Rectal smooth muscle tissue (tissue), 1 donor: ENCODE measurements around the gene PRMT5.

Experiments
- H3K27ac ChIP-seq: one replicate; pipeline ENCODE4 v1.7.0; 2013; ENCODE audit warnings: low read depth, low read length, inconsistent platforms
- H3K27me3 ChIP-seq: one replicate; pipeline ENCODE4 v1.7.0; 2013; ENCODE audit warnings: low read length; ENCODE audit not compliant: control insufficient read depth, insufficient read depth
- H3K36me3 ChIP-seq: one replicate; pipeline ENCODE4 v1.7.0; 2013; ENCODE audit warnings: low read length; ENCODE audit not compliant: control insufficient read depth, insufficient read depth
- H3K4me1 ChIP-seq: one replicate; pipeline ENCODE4 v1.7.0; 2013; ENCODE audit warnings: low read length; ENCODE audit not compliant: control insufficient read depth, insufficient read depth
- H3K4me3 ChIP-seq: one replicate; pipeline ENCODE4 v1.7.0; 2013; ENCODE audit warnings: low read length
- H3K9ac ChIP-seq: one replicate; pipeline ENCODE4 v1.7.0; 2013; ENCODE audit warnings: low read length

The PRMT5 gene

GRCh38 chr14:22929104-22929960 lies at the start of gene PRMT5:
Gene PRMT5, minus strand, starts transcription at chr14:22929376. Its CDS starts 15 bp downstream, at chr14:22929361.
- peak within 1 kb of the TSS; percentile 84 for H3K27ac ChIP-seq
- peak within 1 kb of the TSS; percentile 91 for H3K4me3 ChIP-seq
- H3K27me3 ChIP-seq = no peaks in the 10 kb centered on the region
- peak within 1 kb of the TSS; percentile 85 for H3K9ac ChIP-seq
- H3K36me3 ChIP-seq = peaks cover 7% of the 10 kb centered on the region
- H3K4me1 ChIP-seq = peaks cover 7% of the 10 kb centered on the region

GRCh38 chr14:22978487-22978837 lies 49.3 kb upstream of the PRMT5 start:
- Histone ChIP-seq H3K4me3 (no peak overlapping the region), H3K27me3 (peaks cover 3% of the 10 kb centered on the region), H3K27ac (no peak overlapping the region), H3K9ac (no peak overlapping the region), H3K4me1 (peaks cover 9% of the 10 kb centered on the region), H3K36me3 (no peaks in the 10 kb centered on the region)

- Histone ChIP-seq H3K9ac (no peak overlapping the region), H3K4me1 (peaks cover 9% of the 10 kb centered on the region), H3K27ac (peak overlapping the region; percentile 38), H3K36me3 (no peaks in the 10 kb centered on the region), H3K27me3 (peaks cover 3% of the 10 kb centered on the region), H3K4me3 (no peak overlapping the region)
These were observed 48.7 kb upstream of the PRMT5 start for GRCh38 chr14:22977684-22978486.

GRCh38 chr14:22977434-22977683 lies 48.2 kb upstream of the PRMT5 start:
- H3K4me1 ChIP-seq = peaks cover 9% of the 10 kb centered on the region
- H3K9ac ChIP-seq = no peak overlapping the region

GRCh38 chr14:22976620-22977433 lies 47.7 kb upstream of the PRMT5 start:
- Histone ChIP-seq H3K9ac (no peak overlapping the region), H3K36me3 (no peaks in the 10 kb centered on the region), H3K4me3 (no peak overlapping the region), H3K4me1 (peaks cover 9% of the 10 kb centered on the region), H3K27me3 (peaks cover 3% of the 10 kb centered on the region), H3K27ac (no peak overlapping the region)

More at GRCh38 chr14:22977434-22977683, 48.2 kb upstream of the PRMT5 start:
- peak overlapping the region; percentile 38 for H3K27ac ChIP-seq
- H3K4me3 ChIP-seq = no peak overlapping the region
- H3K27me3 ChIP-seq = peaks cover 3% of the 10 kb centered on the region
- no peaks in the 10 kb centered on the region for H3K36me3 ChIP-seq

- H3K4me1 ChIP-seq = peaks cover 9% of the 10 kb centered on the region
- H3K4me3 ChIP-seq = no peak overlapping the region
- no peaks in the 10 kb centered on the region for H3K36me3 ChIP-seq
- no peak overlapping the region for H3K27ac ChIP-seq
- no peaks in the 10 kb centered on the region for H3K27me3 ChIP-seq
- H3K9ac ChIP-seq = no peak overlapping the region
These were observed 45.5 kb upstream of the PRMT5 start for GRCh38 chr14:22974530-22975313.

- H3K9ac ChIP-seq = no peak overlapping the region
- no peaks in the 10 kb centered on the region for H3K36me3 ChIP-seq
- peaks cover 9% of the 10 kb centered on the region for H3K4me1 ChIP-seq
- H3K27ac ChIP-seq = no peak overlapping the region
- no peak overlapping the region for H3K4me3 ChIP-seq
- no peaks in the 10 kb centered on the region for H3K27me3 ChIP-seq
These were observed 44.2 kb upstream of the PRMT5 start for GRCh38 chr14:22973217-22974032.

GRCh38 chr14:22972313-22972930 lies 43.2 kb upstream of the PRMT5 start:
- H3K27me3 ChIP-seq = no peaks in the 10 kb centered on the region
- no peaks in the 10 kb centered on the region for H3K36me3 ChIP-seq
- H3K4me3 ChIP-seq = no peak overlapping the region
- peaks cover 4% of the 10 kb centered on the region for H3K4me1 ChIP-seq
- H3K27ac ChIP-seq = no peak overlapping the region
- no peak overlapping the region for H3K9ac ChIP-seq

GRCh38 chr14:22971152-22971551 lies 42.0 kb upstream of the PRMT5 start:
- Histone ChIP-seq H3K9ac (no peak overlapping the region), H3K27ac (no peak overlapping the region), H3K36me3 (no peaks in the 10 kb centered on the region), H3K4me1 (no peaks in the 10 kb centered on the region), H3K4me3 (no peak overlapping the region), H3K27me3 (no peaks in the 10 kb centered on the region)

- H3K27me3 ChIP-seq = no peaks in the 10 kb centered on the region
- no peaks in the 10 kb centered on the region for H3K36me3 ChIP-seq
- no peak overlapping the region for H3K27ac ChIP-seq
- H3K4me3 ChIP-seq = no peak overlapping the region
- no peaks in the 10 kb centered on the region for H3K4me1 ChIP-seq
- no peak overlapping the region for H3K9ac ChIP-seq
These were observed 37.6 kb upstream of the PRMT5 start for GRCh38 chr14:22966783-22967269.
